Endothelial cell of umbilical vein (primary cell): ENCODE results near the gene HHATL.

Experiments
- CTCF ChIP-seq, 2 donors: IDR thresholded peaks; 1 replicate in 1 of 2; 2 replicates in 1 of 2; pipeline ENCODE4 v1.5.1; 2011; ENCODE audit warnings: low read length in 2 of 2, mild to moderate bottlenecking in 2 of 2, moderate library complexity in 2 of 2, control low read depth in 1 of 2, inconsistent platforms in 1 of 2, low read depth in 1 of 2; ENCODE audit not compliant: insufficient read depth in 1 of 2; ENCODE audit errors: extremely low read depth in 1 of 2
- FOS ChIP-seq: IDR thresholded peaks from 2 replicates; pipeline ENCODE4 v1.6.1; 2011; ENCODE audit warnings: mild to moderate bottlenecking, low read length, moderate library complexity, borderline replicate concordance; ENCODE audit not compliant: insufficient read depth
- POLR2A ChIP-seq: IDR thresholded peaks from 2 replicates; pipeline ENCODE4 v1.6.1; 2012; ENCODE audit warnings: low read depth, mild to moderate bottlenecking, control low read depth, low read length
- POLR2AphosphoS5 ChIP-seq: IDR thresholded peaks from 2 replicates; pipeline ENCODE4 v1.6.1; 2012; ENCODE audit warnings: low read depth, mild to moderate bottlenecking, control low read depth, low read length, moderate library complexity; ENCODE audit not compliant: insufficient read depth
- TF ChIP-seq, protein P1 (sequence below): IDR thresholded peaks from 2 replicates; pipeline ENCODE4 v1.6.1; 2011; ENCODE audit not compliant: insufficient read depth, insufficient read length

DNA sequence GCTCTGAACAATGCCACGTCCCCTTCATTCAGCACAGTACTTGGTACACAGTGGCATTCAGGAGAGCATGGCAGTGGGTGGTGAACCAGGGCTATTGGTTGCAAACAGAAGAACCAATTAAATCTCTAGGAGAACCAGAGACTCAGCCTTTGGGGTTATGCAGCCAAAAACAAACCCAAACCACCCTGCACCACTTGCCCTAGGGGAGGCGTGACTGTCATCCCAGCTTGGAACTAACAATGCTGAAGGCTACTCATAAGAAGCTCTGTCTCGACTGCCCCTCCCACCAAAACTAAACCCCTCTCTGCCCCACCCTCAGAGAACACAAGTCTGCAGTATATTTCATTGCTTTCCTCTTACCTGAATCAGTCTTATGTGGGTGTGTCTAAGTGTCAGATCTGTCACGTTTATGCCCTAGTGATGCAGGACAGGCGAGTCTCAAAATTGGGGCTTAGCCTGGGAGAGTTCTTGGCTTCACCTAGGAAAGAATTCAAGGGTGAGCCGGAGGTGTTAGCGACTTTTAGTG lies 32.5 kb downstream of the HHATL start:
- TF ChIP-seq POLR2A, result no peak
- TF ChIP-seq CTCF (IDR thresholded peaks at IDR 0.05; ENCODE audit: extremely low read depth in 1 of 2, insufficient read depth in 1 of 2, low read depth in 1 of 2, low read length in 2 of 2), result no peak
- TF ChIP-seq, protein P1, sequence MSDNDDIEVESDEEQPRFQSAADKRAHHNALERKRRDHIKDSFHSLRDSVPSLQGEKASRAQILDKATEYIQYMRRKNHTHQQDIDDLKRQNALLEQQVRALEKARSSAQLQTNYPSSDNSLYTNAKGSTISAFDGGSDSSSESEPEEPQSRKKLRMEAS, result no peak
- TF ChIP-seq FOS, result no peak
- TF ChIP-seq POLR2AphosphoS5, result no peak
